ENCODE measurements around the gene MYL12A. TPM values are rescaled to one million over a fixed set of nuclear protein-coding genes. Genes with fewer than 3 reads are reported as not detected.

The MYL12A gene
- total RNA-seq, 4 donors from 2014 or later = 306 to 544 (median 331) TPM

GRCh38 chr18:3209859-3210569, 37.6 kb upstream of the MYL12A start:
- TF ChIP-seq POLR2A (IDR thresholded peaks at IDR 0.05) (no peak), CTCF (IDR thresholded peaks at IDR 0.05) (no peak)
- WGBS, 2 donors = 85 to 88% methylated on average over 4 of the region's 4 CpGs
- H3K27me3 ChIP-seq = no peaks in the 10 kb centered on the region
- intact Hi-C loops (cut with DNase I) = no loop called here
- no peaks in the 10 kb centered on the region for H3K36me3 ChIP-seq
- H3K9me3 ChIP-seq = no peaks in the 10 kb centered on the region
- H3K4me3 ChIP-seq (replicated peaks in 1 of 3) = no peak overlapping the region
- no peak for DNase-seq
- H3K27ac ChIP-seq = no peak overlapping the region
- H3K4me1 ChIP-seq = peaks cover 0 to 8% of the 10 kb centered on the region in 2 donors

DNA sequence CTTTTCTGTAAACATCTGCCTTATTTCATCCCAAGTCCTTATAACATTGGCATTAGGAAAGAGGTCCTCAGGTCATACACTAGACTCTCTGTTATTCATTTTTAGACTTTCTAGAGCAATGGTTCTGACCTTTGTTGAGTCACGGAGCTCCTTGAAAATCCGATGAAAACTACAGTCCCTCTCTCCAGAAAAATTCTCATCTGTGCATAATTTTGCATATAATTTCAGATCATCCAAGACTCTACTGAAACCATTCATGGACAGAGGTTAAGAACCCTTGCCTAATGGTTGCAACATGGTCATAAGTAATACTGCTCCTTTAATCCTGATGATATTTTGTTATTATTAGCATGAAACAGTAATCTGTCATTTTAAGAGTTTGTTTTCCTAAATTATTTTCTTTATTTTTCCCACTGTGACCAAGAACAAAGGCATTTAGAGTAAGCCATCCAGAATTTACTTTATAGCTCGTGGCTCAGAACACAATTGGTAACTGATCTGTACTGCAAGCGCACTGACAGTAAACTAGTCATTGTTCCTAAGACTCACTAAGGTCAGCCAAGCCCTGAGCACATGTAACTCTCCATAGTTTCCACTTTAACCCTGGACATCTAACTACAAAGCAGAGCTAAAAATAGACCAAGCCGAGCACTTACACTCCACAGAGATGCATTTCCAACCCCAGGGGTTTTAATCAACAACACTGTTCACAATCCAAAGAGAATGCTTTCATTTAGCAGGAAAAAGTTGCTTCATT, 36.2 kb upstream of the MYL12A start:
- H3K36me3 ChIP-seq = no peaks in the 10 kb centered on the region
- TF ChIP-seq CTCF (IDR thresholded peaks at IDR 0.05) = no peak
- TF ChIP-seq POLR2A (IDR thresholded peaks at IDR 0.05) = no peak
- H3K4me3 ChIP-seq (replicated peaks in 1 of 3) = no peak overlapping the region
- no peak overlapping the region for H3K27ac ChIP-seq
- H3K9me3 ChIP-seq = no peaks in the 10 kb centered on the region
- no peak for DNase-seq
- peaks cover 0 to 8% of the 10 kb centered on the region in 2 donors for H3K4me1 ChIP-seq
- 55 to 56% methylated on average over 5 of the region's 5 CpGs for WGBS, 2 donors
- no peaks in the 10 kb centered on the region for H3K27me3 ChIP-seq
- intact Hi-C loops (cut with DNase I) = no loop called here

GRCh38 chr18:3212657-3213056, 34.9 kb upstream of the MYL12A start:
- no peaks in the 10 kb centered on the region for H3K36me3 ChIP-seq
- 85 to 91% methylated on average over 4 of the region's 4 CpGs for WGBS, 2 donors
- H3K27me3 ChIP-seq = no peaks in the 10 kb centered on the region
- DNase-seq = no peak
- H3K9me3 ChIP-seq = no peaks in the 10 kb centered on the region
- H3K4me3 ChIP-seq (replicated peaks in 1 of 3) = no peak overlapping the region
- intact Hi-C loops (cut with DNase I) = no loop called here
- peaks cover 0 to 8% of the 10 kb centered on the region in 2 donors for H3K4me1 ChIP-seq
- no peak overlapping the region for H3K27ac ChIP-seq
- TF ChIP-seq POLR2A (IDR thresholded peaks at IDR 0.05) = no peak

GRCh38 chr18:3213300-3214059, 34.1 kb upstream of the MYL12A start:
- no peak for DNase-seq
- WGBS, 2 donors = 59 to 65% methylated on average over 6 of the region's 6 CpGs
- H3K36me3 ChIP-seq = no peaks in the 10 kb centered on the region
- H3K4me3 ChIP-seq (replicated peaks in 1 of 3) = no peak overlapping the region
- H3K27me3 ChIP-seq = no peaks in the 10 kb centered on the region
- peaks cover 0 to 8% of the 10 kb centered on the region in 2 donors for H3K4me1 ChIP-seq
- H3K27ac ChIP-seq = no peak overlapping the region
- H3K9me3 ChIP-seq = no peaks in the 10 kb centered on the region
- intact Hi-C loops (cut with DNase I) = no loop called here
- TF ChIP-seq CTCF (IDR thresholded peaks at IDR 0.05) = no peak
- TF ChIP-seq POLR2A (IDR thresholded peaks at IDR 0.05) = no peak

GRCh38 chr18:3214855-3215637, 32.6 kb upstream of the MYL12A start:
- Histone ChIP-seq H3K27ac (no peak overlapping the region), H3K9me3 (no peaks in the 10 kb centered on the region), H3K27me3 (no peaks in the 10 kb centered on the region), H3K4me1 (peaks cover 0 to 8% of the 10 kb centered on the region in 2 donors), H3K36me3 (no peaks in the 10 kb centered on the region), H3K4me3 (replicated peaks in 1 of 3) (no peak overlapping the region)
- no peak for DNase-seq
- TF ChIP-seq CTCF (IDR thresholded peaks at IDR 0.05) (no peak), POLR2A (IDR thresholded peaks at IDR 0.05) (no peak)
- intact Hi-C loops (cut with DNase I) = no loop called here
- WGBS, 2 donors = 94 to 96% methylated on average over 34 to 36 of the region's 36 CpGs

All from thyroid gland (tissue), 4 donors.